GM19328 (cell line): ENCODE measurements around the gene KMO.

Source experiments
- ATAC-seq: cut with Tn5 transposase; IDR thresholded peaks from one replicate; pipeline ENCODE4 v1.9.1; 2021; ENCODE audit warnings: mild to moderate bottlenecking, moderate library complexity; ENCODE audit not compliant: unreplicated experiment

The KMO gene

DNA sequence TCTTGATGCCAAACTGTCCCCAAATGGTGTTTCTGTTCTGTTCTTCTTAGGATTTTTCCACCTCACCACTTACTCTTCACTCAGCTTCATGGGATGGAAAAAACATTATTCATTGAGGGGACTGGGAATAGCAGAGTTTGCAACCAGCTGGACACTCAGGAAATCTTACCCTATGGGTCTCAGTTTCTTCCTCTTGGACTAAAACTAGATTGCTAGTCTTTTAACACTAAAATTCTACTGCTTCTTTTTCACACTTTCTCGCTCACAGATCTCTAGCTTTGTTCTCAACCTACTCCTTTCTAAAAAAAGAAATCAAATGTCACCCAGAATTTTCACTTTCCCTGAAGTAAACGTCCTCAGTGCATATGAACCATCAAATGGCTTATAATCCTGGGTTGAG lies 4.8 kb downstream of the KMO start:
- ATAC-seq: no peak

- no peak for ATAC-seq
Measured at GRCh38 chr1:241542199-241542907, 10.2 kb downstream of the KMO start.

- ATAC-seq: no peak
Measured at GRCh38 chr1:241548008-241548407, 15.8 kb downstream of the KMO start.

DNA sequence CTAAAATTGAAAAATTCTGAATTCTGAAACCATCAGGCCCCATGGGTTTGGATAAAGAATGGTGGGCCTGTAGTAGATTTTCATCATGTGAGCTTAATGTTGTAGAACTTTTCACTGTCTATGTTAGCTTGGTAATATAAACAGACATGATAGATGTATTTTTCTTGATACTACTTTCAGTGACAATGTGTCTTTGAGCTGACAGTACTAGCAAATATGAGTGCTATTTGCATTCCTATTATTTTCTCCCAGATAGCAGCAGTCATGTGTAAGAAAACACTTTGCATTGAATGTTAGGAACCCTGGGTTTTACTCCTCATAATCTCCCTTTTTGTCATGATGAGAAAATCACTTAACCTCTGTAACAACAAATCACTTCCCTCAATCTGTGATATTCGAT lies 18.1 kb downstream of the KMO start:
- ATAC-seq: no peak

DNA sequence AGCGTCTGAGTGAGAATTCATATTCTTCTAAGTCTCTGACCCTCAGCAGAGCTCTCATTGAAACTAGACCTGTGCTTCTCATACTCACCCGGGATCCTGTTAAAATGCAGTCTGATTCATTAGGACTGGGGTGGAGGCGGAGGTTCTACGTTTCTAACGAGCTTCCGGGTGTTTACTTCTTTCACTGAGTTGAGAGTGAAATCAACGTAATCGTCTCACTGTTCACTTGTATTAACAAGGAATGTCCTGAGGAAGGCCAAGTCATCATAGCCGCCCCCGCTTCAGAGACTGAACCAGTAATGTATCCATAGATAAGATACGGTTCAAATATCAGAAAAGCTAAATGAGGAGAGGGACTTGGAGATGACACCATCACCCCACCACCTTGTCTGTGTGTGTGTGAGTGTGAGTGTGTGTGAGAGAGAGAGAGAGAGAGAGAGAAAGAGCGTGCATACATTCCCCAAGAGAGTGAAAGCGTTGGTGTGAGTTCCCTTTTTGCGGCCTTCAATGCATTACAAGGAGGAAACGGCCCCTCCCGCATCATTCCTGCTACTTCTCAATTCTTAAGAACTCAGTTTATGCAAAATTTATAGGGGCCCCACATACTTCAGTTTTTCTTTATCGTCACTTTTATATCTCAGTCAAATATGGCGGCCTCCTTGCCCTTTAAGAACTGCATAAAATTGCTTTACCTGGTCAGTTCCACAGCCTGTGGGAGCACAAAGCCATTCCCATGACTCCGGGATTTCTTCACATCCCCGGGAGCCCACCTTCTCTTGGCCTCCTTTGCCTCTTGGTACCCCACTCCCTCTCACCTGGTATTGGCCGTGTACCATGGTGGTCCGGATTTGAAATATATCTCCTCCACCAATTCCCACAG lies 19.8 kb downstream of the KMO start:
- ATAC-seq: peak; percentile 85

GRCh38 chr1:241553886-241554592 lies 21.9 kb downstream of the KMO start:
- ATAC-seq: no peak

DNA sequence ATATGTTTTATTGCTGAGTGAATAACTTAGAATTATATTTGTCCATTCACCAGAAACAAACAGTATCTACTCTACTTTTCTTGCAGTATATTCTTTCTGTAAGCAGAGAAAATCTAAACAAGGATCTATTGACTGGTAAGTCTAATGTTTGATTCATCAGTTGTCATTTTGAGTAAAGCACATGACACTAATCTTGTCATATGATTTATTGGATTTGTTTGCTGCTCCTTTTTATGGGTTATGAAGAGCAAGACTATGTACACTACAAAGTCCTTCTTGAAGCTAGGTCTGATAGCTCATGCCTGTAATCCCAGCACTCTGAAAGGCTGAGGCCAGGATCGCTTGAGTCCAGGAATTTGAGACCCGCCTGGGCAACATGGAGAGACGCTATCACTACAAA lies 23.3 kb downstream of the KMO start:
- no peak for ATAC-seq

DNA sequence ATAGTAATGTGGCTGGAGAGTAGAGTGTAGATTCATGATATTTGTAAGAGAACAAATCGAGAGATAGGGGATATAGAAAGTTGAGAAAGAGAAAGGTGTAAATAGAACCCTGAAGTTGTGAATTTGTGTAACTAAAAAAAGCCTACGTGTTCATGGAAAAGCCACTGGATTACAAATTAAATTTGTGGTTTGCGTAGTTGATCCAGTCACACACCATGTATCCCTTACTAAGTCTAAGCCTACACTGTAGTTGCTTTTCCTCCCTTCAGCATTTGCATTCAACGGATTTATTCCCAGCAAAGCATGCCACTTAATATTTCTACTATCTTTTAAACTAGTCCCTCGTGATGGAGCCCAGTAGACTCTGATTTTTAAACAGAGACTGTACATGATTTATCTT lies 24.9 kb downstream of the KMO start:
- ATAC-seq: no peak

DNA sequence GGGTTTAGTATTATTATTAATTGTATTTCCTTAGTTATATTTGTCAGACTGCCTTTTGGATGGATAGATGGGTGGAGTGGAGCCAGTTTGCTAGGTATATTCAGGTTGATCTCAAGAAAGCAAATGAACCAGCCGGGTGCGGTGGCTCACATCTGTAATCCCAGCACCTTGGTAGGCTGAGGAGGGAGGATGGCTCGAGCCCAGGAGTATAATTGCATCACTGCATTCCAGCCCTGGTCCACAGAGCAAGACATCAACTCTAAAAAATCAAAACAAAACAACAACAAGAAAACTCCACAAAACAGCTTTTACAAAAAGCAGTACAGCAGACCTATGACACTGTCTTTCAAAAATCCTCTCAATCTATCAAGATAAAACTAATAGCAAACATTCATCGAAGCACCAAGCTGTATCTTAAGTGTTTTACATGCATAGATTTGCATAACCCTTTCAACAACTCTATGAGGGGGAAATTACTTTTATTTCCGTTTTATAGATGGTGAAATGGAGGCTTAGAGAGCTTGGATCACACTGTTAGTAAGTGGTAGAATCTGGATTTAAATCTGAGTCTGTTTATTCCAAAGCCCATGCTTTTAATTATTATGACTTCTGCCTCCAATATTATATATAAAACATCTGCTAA lies 25.5 kb downstream of the KMO start:
- no peak for ATAC-seq

GRCh38 chr1:241560146-241560848 lies 28.1 kb downstream of the KMO start:
- no peak for ATAC-seq

DNA sequence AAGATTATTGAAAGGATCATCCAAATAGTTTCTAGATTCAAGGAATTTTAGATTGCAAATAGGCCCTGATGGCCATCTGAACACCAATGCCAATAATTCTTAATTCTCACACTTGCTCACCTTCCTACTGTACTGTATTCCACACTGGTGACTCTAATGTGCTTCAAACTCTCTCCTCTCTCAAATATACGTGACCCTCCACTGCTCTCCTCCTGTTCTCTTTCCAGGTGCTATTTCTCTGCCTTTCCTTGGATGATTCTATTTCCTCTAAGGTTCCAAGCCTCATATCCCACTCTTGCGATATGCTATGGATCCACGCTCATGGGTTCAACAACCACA lies 28.6 kb downstream of the KMO start:
- ATAC-seq: no peak

DNA sequence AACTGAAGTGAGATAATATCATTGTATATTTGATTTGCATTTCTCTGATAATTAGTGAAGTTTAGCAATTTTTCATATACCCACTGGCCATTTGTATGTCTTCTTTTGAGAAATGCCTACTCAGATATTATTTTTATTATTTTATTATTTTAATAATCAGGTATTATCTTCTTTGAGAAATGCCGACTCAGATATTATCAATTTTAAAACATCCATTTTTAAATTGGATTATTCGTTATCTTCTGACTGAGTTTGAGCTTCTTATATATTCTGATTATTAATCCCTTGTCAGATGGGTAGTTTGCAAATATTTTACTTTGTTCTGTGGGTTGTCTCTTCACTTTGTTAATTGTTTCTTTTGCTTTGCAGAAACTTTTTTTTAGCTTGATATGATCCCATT lies 37.7 kb downstream of the KMO start:
- ATAC-seq: no peak

- no peak for ATAC-seq
Measured at GRCh38 chr1:241574154-241574553, 42.0 kb downstream of the KMO start.

GRCh38 chr1:241579434-241579833 lies 47.3 kb downstream of the KMO start:
- ATAC-seq: no peak

DNA sequence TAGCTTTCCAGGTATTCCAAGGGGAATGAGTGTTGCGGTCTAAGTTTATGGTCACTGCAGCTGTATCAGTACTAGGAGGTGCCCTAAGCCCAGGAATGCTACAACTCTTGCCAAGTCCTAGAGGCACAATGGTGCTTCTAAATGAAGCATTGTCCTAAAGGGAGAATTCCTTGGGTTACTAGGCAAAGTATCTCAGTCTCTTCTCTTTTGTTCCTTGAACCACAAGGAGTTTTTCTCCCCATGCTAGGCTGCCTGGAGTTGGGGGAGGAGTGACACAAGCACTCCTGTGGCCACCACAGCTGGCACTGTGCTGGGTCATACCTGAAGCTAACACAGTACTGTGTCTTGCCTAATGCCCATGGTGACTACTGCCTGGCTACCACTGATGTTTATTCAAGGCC lies 50.7 kb downstream of the KMO start:
- ATAC-seq: no peak

- ATAC-seq: no peak
Measured at GRCh38 chr1:241586905-241587512, 54.8 kb downstream of the KMO start.

- no peak for ATAC-seq
Measured at GRCh38 chr1:241589521-241589920, 57.3 kb downstream of the KMO start.

- no peak for ATAC-seq
Measured at GRCh38 chr1:241590719-241591118, 58.5 kb downstream of the KMO start.

- no peak for ATAC-seq
Measured at GRCh38 chr1:241591317-241591716, 59.1 kb downstream of the KMO start.

GRCh38 chr1:241591736-241592135 lies 59.6 kb downstream of the KMO start:
- no peak for ATAC-seq
